HUES48 (cell line): ENCODE data around the gene AHNAK2.

ENCODE experiments used
- H3K27ac ChIP-seq: one replicate; pipeline ENCODE4 v1.7.0; 2013; ENCODE audit warnings: low read depth, low read length, inconsistent platforms
- H3K27me3 ChIP-seq: 2 replicates; pipeline ENCODE4 v1.6.1; 2013; ENCODE audit warnings: mild to moderate bottlenecking, low read length; ENCODE audit not compliant: control insufficient read depth, insufficient read depth
- H3K36me3 ChIP-seq: 2 replicates; pipeline ENCODE4 v1.6.1; 2013; ENCODE audit warnings: low read length; ENCODE audit not compliant: control insufficient read depth, insufficient read depth
- H3K4me1 ChIP-seq: 2 replicates; pipeline ENCODE4 v1.6.1; 2013; ENCODE audit warnings: mild to moderate bottlenecking, low read length; ENCODE audit not compliant: control insufficient read depth, insufficient read depth
- H3K4me3 ChIP-seq: 2 replicates; pipeline ENCODE4 v1.5.1; 2013; ENCODE audit warnings: mild to moderate bottlenecking, low read depth, low read length
- H3K9ac ChIP-seq: 2 replicates; pipeline ENCODE4 v1.6.1; 2013; ENCODE audit warnings: mild to moderate bottlenecking, low read depth, low read length, moderate library complexity
- H3K9me3 ChIP-seq: 2 replicates; pipeline ENCODE4 v1.6.1; 2013; ENCODE audit warnings: low read length; ENCODE audit not compliant: control insufficient read depth, insufficient read depth

AHNAK2 gene

DNA sequence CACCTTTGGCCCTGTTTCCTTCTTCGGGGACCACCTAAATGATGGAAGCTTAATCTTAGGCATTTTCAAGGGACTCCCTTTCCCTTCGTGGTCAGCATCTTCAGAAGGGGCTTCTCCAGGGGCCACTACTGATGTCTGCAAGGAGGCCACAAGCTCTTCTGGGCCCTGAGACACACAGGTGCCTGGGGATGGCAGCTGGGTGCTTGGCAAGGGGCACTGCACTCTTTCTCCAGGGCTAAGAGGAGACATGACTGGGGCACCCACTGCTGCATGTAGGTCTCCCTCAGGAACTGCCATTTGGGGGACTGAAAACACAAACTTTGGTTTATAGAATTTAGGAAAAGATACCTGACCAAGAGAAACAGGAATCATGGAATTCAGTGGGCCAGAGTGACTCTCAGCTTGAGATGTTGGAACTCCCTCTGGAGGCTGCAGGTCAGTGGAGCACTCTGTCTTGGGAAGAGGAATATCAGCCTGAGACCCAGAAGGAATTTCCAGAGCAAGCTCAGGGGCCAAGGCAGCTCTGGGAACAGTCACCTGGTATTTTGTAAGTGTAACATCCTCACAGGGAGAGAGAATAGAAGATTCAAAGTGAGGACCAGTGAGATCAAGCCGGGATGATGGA lies 37.5 kb downstream of the AHNAK2 start:
- Histone ChIP-seq H3K9ac (no peak overlapping the region), H3K4me3 (no peak overlapping the region), H3K4me1 (no peaks in the 10 kb centered on the region), H3K36me3 (no peaks in the 10 kb centered on the region), H3K9me3 (0 out of 2 replicates have a peak, but pooled peaks cover 2% of the 10 kb centered on the region), H3K27me3 (peaks cover 34% of the 10 kb centered on the region), H3K27ac (no peak overlapping the region)

DNA sequence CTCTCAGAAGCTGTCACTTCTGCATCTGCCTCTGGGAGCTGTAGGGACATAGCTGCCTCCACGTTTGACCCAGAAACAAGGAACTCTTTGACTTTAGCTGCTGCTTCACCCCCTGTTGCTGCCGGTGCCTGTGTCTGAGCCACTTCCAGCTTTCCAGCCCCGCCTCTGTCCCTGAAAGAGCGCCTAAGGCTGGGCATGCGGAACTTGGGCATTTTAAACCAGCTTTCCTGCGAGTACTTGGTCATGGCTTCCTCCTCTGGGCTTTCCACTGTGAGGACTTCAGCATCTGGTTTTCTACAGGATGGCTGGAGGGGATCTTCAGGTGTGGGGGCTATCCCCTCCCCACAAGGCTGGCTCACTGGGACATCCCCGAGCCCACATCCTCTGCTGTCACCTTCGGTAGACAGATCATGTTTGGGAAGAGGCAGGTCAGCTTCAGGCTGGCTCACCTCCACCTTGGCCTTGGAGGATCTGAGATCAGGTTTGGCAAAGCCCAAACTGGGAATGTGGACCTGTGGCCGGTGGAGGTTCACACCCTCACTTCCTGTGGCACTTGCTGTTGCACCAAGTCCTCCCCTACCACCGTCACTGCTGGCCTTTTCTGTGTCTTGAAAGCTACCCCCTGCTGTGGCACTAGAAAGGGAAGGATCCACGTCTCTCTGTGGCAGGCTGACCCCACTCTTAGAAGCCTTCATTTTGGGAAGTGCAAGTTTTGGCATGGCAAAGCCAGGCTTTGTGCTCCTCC lies 38.3 kb downstream of the AHNAK2 start:
- Histone ChIP-seq H3K4me1 (no peaks in the 10 kb centered on the region), H3K9me3 (0 out of 2 replicates have a peak, but pooled peaks cover under 1% of the 10 kb centered on the region), H3K9ac (no peak overlapping the region), H3K4me3 (no peak overlapping the region), H3K27me3 (peaks cover 42% of the 10 kb centered on the region), H3K27ac (no peak overlapping the region), H3K36me3 (no peaks in the 10 kb centered on the region)

DNA sequence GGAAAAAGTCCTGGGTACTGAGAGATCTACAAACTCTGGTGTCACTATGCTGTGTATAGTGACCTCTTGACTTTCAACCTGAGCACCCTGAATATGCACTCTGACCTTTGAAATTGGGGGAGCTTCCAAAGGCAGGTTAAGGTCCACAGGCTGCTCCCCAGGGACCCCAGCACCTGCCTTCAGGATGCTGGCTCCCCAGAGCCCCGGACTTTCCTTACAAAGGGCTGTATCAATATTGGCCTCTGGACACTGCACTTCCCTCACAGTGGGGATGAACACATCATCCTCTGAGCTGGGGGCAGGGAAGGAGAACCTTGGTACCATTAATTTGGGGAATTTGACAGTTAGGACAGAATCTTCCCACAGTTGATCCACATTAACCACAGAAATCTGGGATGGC lies 39.2 kb downstream of the AHNAK2 start:
- no peaks in the 10 kb centered on the region for H3K4me1 ChIP-seq
- H3K27ac ChIP-seq, result no peak overlapping the region
- peaks cover 50% of the 10 kb centered on the region for H3K27me3 ChIP-seq
- H3K9me3 ChIP-seq, result no peaks in the 10 kb centered on the region
- H3K36me3 ChIP-seq, result no peaks in the 10 kb centered on the region
- H3K9ac ChIP-seq, result no peak overlapping the region
- H3K4me3 ChIP-seq, result no peak overlapping the region

DNA sequence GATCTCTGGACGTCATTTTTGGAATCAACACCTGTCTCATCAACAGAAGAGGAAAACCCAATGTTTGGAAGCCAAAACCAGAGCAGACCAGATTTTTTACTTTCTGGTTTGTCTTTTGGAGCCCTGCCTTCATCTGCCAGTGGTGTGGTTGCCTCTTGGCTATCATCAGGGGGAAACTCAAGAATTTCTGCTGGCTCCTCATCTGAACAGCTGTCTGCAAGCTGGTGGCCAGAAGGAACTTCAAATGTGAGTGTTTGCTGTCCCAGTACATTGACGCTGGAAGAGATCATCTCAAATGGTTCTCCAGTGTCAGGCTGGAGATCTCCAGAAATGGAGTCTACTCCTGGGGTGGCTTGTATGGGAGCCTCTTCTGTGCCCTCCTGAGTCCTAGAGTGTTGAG lies 39.7 kb downstream of the AHNAK2 start:
- H3K27ac ChIP-seq, result no peak overlapping the region
- no peak overlapping the region for H3K4me3 ChIP-seq
- H3K27me3 ChIP-seq, result peaks cover 51% of the 10 kb centered on the region
- H3K9me3 ChIP-seq, result no peaks in the 10 kb centered on the region
- H3K9ac ChIP-seq, result no peak overlapping the region
- H3K36me3 ChIP-seq, result no peaks in the 10 kb centered on the region
- no peaks in the 10 kb centered on the region for H3K4me1 ChIP-seq

DNA sequence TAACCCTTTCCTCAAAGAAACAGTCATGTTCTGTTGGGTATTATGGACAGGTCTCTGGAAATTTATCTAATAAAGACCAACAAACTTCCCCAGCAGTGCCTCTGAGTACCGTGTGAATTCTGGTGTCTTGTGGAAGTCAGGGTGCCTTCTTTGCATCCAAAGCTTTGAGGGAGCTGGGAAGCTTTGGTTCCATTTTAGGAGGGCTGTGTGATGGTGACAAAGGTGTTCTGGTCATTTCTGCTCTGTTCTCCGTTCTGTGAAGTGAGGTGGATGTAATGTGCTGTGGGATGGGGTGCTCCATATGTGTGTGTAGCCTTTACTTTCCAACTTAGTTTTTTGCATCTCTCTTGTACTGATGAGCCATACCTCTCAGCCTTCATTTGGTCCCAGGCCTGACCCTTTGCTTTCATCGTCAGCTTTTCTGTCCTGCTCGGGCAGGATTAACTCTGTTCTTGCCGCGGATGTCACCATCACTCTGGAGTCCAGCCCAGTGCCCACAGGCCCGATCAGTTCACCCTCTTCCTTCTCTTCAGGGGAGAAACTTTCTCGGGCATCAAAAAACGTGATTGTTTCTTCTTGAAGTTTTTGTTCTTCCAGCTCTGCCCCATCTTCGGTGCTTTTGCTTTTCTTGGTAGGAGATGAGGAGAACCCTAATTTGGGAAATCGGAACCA lies 40.3 kb downstream of the AHNAK2 start:
- H3K27me3 ChIP-seq, result peaks cover 56% of the 10 kb centered on the region
- no peaks in the 10 kb centered on the region for H3K9me3 ChIP-seq
- H3K36me3 ChIP-seq, result no peaks in the 10 kb centered on the region
- H3K4me3 ChIP-seq, result no peak overlapping the region
- no peak overlapping the region for H3K27ac ChIP-seq
- H3K9ac ChIP-seq, result no peak overlapping the region
- no peaks in the 10 kb centered on the region for H3K4me1 ChIP-seq

DNA sequence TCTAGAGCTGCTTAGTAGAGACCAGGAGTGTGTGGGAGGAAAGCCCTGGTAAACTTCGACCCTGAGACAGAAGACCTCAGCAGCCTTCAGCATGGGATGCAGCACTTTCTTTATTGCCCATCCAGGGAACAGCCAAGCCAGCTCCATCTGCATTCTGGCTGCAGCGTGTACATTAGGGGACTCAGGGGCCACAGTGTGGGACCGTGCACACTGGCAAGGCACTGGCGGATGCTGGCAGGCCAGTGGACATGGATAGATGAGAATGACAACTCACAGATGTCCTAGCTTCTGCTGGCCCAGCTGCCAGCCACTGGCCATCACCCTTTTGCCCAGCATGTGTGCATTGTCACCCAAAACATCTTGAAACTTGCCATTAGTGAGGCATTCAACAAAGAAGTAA lies 41.0 kb downstream of the AHNAK2 start:
- Histone ChIP-seq H3K4me1 (no peaks in the 10 kb centered on the region), H3K27ac (no peak overlapping the region), H3K36me3 (no peaks in the 10 kb centered on the region), H3K4me3 (no peak overlapping the region), H3K9ac (no peak overlapping the region), H3K9me3 (no peaks in the 10 kb centered on the region), H3K27me3 (peaks cover 63% of the 10 kb centered on the region)

DNA sequence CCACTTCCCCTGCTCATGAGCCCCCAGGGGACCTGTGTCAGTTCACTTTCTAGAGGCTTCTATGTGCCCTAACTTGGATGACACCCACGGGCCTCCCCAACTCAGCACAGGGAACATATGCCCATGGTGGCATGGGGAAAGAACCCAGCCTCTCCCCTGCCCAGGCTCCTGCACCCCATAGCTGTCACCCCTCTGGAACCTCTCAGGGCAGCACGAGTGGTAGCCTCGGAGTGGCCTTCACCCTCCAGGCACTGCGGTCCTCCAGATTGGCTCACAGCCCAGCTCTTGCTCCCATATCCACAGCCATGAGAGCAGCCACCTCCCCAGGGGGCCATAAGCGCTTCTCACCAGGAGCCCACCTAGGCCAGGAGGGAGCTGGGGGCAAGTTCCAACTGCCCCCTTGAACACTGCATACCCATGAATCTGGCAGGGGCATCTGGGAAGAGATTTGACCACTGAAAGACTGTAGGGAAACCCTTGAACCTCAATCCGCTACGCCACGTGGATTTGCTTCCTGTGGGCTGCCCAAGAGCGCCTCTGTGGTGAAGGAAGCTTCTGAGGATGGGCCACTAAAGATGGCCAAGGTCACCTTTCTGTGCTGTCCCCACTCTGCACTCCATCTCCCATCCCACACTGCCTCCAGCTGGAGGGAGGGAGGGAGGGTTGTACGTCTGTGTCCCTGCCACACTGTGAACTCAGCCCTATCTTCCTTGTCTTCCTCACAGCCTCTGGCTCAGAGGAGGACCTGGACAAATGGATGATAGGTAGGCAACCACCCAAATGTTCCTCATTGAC lies 41.6 kb downstream of the AHNAK2 start:
- Histone ChIP-seq H3K9me3 (no peaks in the 10 kb centered on the region), H3K9ac (no peak overlapping the region), H3K27me3 (peaks cover 69% of the 10 kb centered on the region), H3K4me1 (no peaks in the 10 kb centered on the region), H3K4me3 (no peak overlapping the region), H3K27ac (no peak overlapping the region), H3K36me3 (no peaks in the 10 kb centered on the region)

DNA sequence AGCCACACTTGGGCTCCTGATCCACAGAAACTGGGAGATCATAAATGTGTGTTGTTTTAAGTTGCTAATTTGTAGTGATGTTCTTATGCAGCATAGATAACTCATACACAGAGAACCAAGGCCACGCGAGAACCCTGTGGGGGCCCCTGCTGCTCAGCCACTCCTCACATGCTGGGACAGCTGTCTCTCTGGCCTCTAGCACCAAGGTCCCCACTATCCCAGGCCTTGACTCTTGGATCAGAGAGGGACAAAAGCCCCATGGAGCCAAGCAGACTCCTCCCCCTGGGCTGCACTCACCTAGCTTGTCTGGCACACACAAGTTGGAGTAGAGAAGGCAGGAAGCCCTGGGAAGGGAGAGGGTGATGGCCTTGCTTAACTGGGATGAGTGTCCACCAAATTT lies 42.2 kb downstream of the AHNAK2 start:
- H3K36me3 ChIP-seq, result no peaks in the 10 kb centered on the region
- H3K27me3 ChIP-seq, result peaks cover 75% of the 10 kb centered on the region
- H3K9me3 ChIP-seq, result no peaks in the 10 kb centered on the region
- H3K4me1 ChIP-seq, result no peaks in the 10 kb centered on the region
- no peak overlapping the region for H3K4me3 ChIP-seq
- H3K9ac ChIP-seq, result no peak overlapping the region
- H3K27ac ChIP-seq, result no peak overlapping the region

DNA sequence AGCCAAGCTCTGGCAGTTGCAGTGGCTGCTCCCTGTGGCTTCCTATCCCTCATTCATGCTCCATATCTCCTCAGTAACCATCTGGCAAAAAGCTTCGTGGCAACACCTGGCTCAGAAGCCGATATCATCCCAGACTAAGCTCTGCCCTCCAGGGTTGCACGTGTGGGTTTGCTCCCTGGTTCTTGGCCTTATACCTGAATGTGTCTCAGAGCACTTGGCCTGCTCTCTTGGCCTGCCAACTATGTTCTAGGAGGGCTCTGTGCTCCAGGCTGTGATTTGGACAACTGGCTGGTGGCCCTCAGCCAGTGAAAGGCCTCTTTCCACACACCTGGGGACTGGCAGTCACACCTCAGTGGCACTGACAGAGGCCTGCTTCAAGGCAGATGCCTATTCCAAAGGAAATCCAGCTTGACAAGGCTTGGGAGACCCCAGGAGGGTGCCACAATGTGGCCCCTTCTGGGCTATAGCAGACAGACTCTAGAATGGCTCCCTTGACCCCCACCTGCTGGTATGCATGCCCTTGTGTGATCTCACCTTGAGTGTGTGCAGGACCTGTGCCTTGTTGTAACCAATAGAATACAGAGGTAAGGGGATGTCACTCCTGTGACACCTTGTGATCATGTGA lies 43.0 kb downstream of the AHNAK2 start:
- Histone ChIP-seq H3K9ac (no peak overlapping the region), H3K9me3 (no peaks in the 10 kb centered on the region), H3K4me1 (no peaks in the 10 kb centered on the region), H3K27ac (no peak overlapping the region), H3K27me3 (peaks cover 83% of the 10 kb centered on the region), H3K36me3 (no peaks in the 10 kb centered on the region), H3K4me3 (no peak overlapping the region)
